ENCODE results near the gene TRIM28.
"Not testable (repeated sequence)": the region's sequence is repeated elsewhere in the genome, so short reads cannot be mapped to it uniquely, and the experiment has no call there.

TRIM28 gene

GRCh38 chr19:58516964-58517833, 26.7 kb upstream of the TRIM28 start:
- no peak for DNase-seq
- intact Hi-C loops (cut with DNase I) = no loop called here

- intact Hi-C loops (cut with DNase I) = no loop called here
- no peak for DNase-seq
Measured at GRCh38 chr19:58518256-58519086, 25.4 kb upstream of the TRIM28 start.

GRCh38 chr19:58519087-58519354, 24.8 kb upstream of the TRIM28 start:
- peak; percentile 37 to 83 (median 66) for DNase-seq
- intact Hi-C loops (cut with DNase I) = no loop called here

GRCh38 chr19:58519355-58520256, 24.3 kb upstream of the TRIM28 start, which contains the start of gene ZBTB45:
Gene ZBTB45, minus strand, starts transcription at chr19:58519810. Its CDS starts 2,137 bp downstream, at chr19:58517673.
- intact Hi-C loops (cut with DNase I) = no loop called here
- DNase-seq = peak; percentile 83 to 98 (median 93)

- no peak for DNase-seq
- intact Hi-C loops (cut with DNase I) = no loop called here
Measured at GRCh38 chr19:58520257-58520599, 23.6 kb upstream of the TRIM28 start.

- no peak for DNase-seq
- intact Hi-C loops (cut with DNase I) = no loop called here
Measured at GRCh38 chr19:58521651-58522050, 22.2 kb upstream of the TRIM28 start.

GRCh38 chr19:58522709-58523108, 21.2 kb upstream of the TRIM28 start:
- intact Hi-C loops (cut with DNase I) = no loop called here
- no peak for DNase-seq

GRCh38 chr19:58529405-58529804, 14.5 kb upstream of the TRIM28 start:
- DNase-seq = no peak
- intact Hi-C loops (cut with DNase I) = no loop called here

GRCh38 chr19:58531034-58531840, 12.6 kb upstream of the TRIM28 start:
- DNase-seq = no peak
- intact Hi-C loops (cut with DNase I) = no loop called here

- DNase-seq = no peak
- intact Hi-C loops (cut with DNase I) = no loop called here
Measured at GRCh38 chr19:58535857-58536256, 8.0 kb upstream of the TRIM28 start.

- DNase-seq = peak in 1 of 42 donors; percentile 7
- intact Hi-C loops (cut with DNase I) = no loop called here
Measured at GRCh38 chr19:58536852-58537798, 6.7 kb upstream of the TRIM28 start.

- DNase-seq = peak in 1 of 42 donors; percentile 13
- intact Hi-C loops (cut with DNase I) = no loop called here
Measured at GRCh38 chr19:58538257-58539168, 5.4 kb upstream of the TRIM28 start.

- intact Hi-C loops (cut with DNase I); DNase-seq: not testable (repeated sequence)
Measured at GRCh38 chr19:58539169-58539559, 4.7 kb upstream of the TRIM28 start.

- DNase-seq; intact Hi-C loops (cut with DNase I): not testable (repeated sequence)
Measured at GRCh38 chr19:58542641-58543372, 1.1 kb upstream of the TRIM28 start.

- intact Hi-C loops (cut with DNase I) = no loop called here
Measured at GRCh38 chr19:58544591-58545285, 874 bp downstream of the TRIM28 start.

More at GRCh38 chr19:58544591-58545285, 874 bp downstream of the TRIM28 start:
- peak in 10 of 42 donors; percentile 19 to 79 (median 52) for DNase-seq
